IMR-90 (cell line): ENCODE data around the gene TIMELESS. TPM values are rescaled to one million over a fixed set of nuclear protein-coding genes. Genes with fewer than 3 reads are reported as not detected.
"Not testable (repeated sequence)": the region's sequence is repeated elsewhere in the genome, so short reads cannot be mapped to it uniquely, and the experiment has no call there.

Experiments used
- ATAC-seq: fragments of 200-7000 bp; cut with Tn5 transposase; 2 replicates; pipeline ENCODE4 v1.9.1; 2020; ENCODE audit warnings: low read depth, mild to moderate bottlenecking, moderate library complexity
- BruUV-seq: library from RNA; stranded (reverse); fragments of 400-500 nt; replicated peaks from 2 replicates; lab custom pipeline; 2021; lab: Mats Ljungman, UMichigan
- CTCF ChIA-PET: fragments of 300-600 bp; formaldehyde crosslinking; extraction: SDS; loops from one replicate; lab custom pipeline; 2021; ENCODE audit warnings: antibody characterized with exemption; lab: Yijun Ruan, JAX
- POLR2A ChIA-PET: fragments of 300-600 bp; sonication (Branson Sonifier 250); formaldehyde crosslinking; loops from one replicate; lab custom pipeline; 2022; ENCODE audit warnings: antibody characterized with exemption; ENCODE audit not compliant: unreplicated experiment; lab: Charles Lee
- DNase-seq: peaks from one replicate; pipeline ENCODE4 v3.0.0; 2013
- H2AFZ ChIP-seq: replicated peaks from 2 replicates; pipeline ENCODE3; 2013; ENCODE audit warnings: low read length, mild to moderate bottlenecking; ENCODE audit not compliant: poor library complexity
- H2AK5ac ChIP-seq: 2 replicates; pipeline ENCODE4 v1.6.1; 2013; ENCODE audit warnings: low read depth, low read length, inconsistent platforms
- H2AK9ac ChIP-seq: replicated peaks from 2 replicates; pipeline ENCODE3; 2013; ENCODE audit warnings: mild to moderate bottlenecking, low read depth, low read length, moderate library complexity; ENCODE audit not compliant: poor library complexity
- H2BK120ac ChIP-seq: 2 replicates; pipeline ENCODE4 v1.6.1; 2013; ENCODE audit warnings: low read depth, low read length, inconsistent platforms
- H2BK15ac ChIP-seq: 3 replicates; pipeline ENCODE4 v1.6.1; 2013; ENCODE audit warnings: low read depth, low read length, inconsistent platforms
- H2BK20ac ChIP-seq: 2 replicates; pipeline ENCODE4 v1.6.1; 2013; ENCODE audit warnings: low read depth, mild to moderate bottlenecking, inconsistent platforms, low read length, moderate library complexity
- H2BK5ac ChIP-seq: 2 replicates; pipeline ENCODE4 v1.6.1; 2013; ENCODE audit warnings: mild to moderate bottlenecking, low read depth, low read length, inconsistent platforms; ENCODE audit not compliant: poor library complexity, severe bottlenecking
- H3K14ac ChIP-seq: replicated peaks from 2 replicates; pipeline ENCODE4 v1.6.1; 2013; ENCODE audit warnings: low read depth, low read length, inconsistent platforms
- H3K18ac ChIP-seq: 2 replicates; pipeline ENCODE4 v1.6.1; 2013; ENCODE audit warnings: low read depth, low read length, control low read depth
- H3K23ac ChIP-seq: 2 replicates; pipeline ENCODE4 v1.6.1; 2013; ENCODE audit warnings: low read depth, low read length, inconsistent platforms
- H3K27ac ChIP-seq: 2 replicates; pipeline ENCODE4 v1.5.1; 2013; ENCODE audit warnings: mild to moderate bottlenecking, control low read depth, low read length; ENCODE audit not compliant: insufficient read depth
- H3K27me3 ChIP-seq: 2 replicates; pipeline ENCODE4 v1.6.1; 2013; ENCODE audit warnings: low read length; ENCODE audit not compliant: control insufficient read depth, insufficient read depth
- H3K36me3 ChIP-seq: 2 replicates; pipeline ENCODE4 v1.6.1; 2013; ENCODE audit warnings: low read length, mixed read lengths; ENCODE audit not compliant: control insufficient read depth, insufficient read depth
- H3K4ac ChIP-seq: 2 replicates; pipeline ENCODE4 v1.6.1; 2013; ENCODE audit warnings: low read depth, low read length, inconsistent platforms
- H3K4me1 ChIP-seq: 2 replicates; pipeline ENCODE4 v1.6.1; 2013; ENCODE audit warnings: low read length, mixed read lengths; ENCODE audit not compliant: control insufficient read depth, insufficient read depth
- H3K4me2 ChIP-seq: 2 replicates; pipeline ENCODE4 v1.6.1; 2013; ENCODE audit warnings: low read depth, mild to moderate bottlenecking, control low read depth, low read length, moderate library complexity
- H3K4me3 ChIP-seq: 2 replicates; pipeline ENCODE4 v1.5.1; 2013; ENCODE audit warnings: low read depth, mild to moderate bottlenecking, control low read depth, low read length, moderate library complexity; ENCODE audit not compliant: insufficient read depth
- H3K56ac ChIP-seq: 2 replicates; pipeline ENCODE4 v1.6.1; 2013; ENCODE audit warnings: low read length, inconsistent platforms; ENCODE audit not compliant: insufficient read depth; ENCODE audit errors: extremely low read depth
- H3K79me1 ChIP-seq, 2 experiments: 2 replicates each; pipeline ENCODE4 v1.6.1; 2013; ENCODE audit warnings: low read length in 2 of 2, inconsistent platforms in 1 of 2, low read depth in 1 of 2
- H3K9ac ChIP-seq: 2 replicates; pipeline ENCODE4 v1.6.1; 2013; ENCODE audit warnings: low read depth, low read length, control low read depth
- H3K9me1 ChIP-seq: 2 replicates; pipeline ENCODE4 v1.6.1; 2013; ENCODE audit warnings: low read length, inconsistent platforms; ENCODE audit not compliant: insufficient read depth
- H3K9me3 ChIP-seq: 2 replicates; pipeline ENCODE4 v1.6.1; 2013; ENCODE audit warnings: low read length; ENCODE audit not compliant: control insufficient read depth, insufficient read depth
- H4K20me1 ChIP-seq: 2 replicates; pipeline ENCODE4 v1.6.1; 2013; ENCODE audit warnings: low read length, inconsistent platforms; ENCODE audit not compliant: insufficient read depth
- H4K5ac ChIP-seq: 2 replicates; pipeline ENCODE4 v1.6.1; 2013; ENCODE audit warnings: mild to moderate bottlenecking, low read depth, low read length, control low read depth
- H4K8ac ChIP-seq, 2 experiments: 2 replicates each; pipeline ENCODE4 v1.6.1; 2013; ENCODE audit warnings: low read depth in 2 of 2, low read length in 2 of 2, control low read depth in 1 of 2, inconsistent platforms in 1 of 2
- H4K91ac ChIP-seq: 2 replicates; pipeline ENCODE4 v1.6.1; 2013; ENCODE audit warnings: low read depth, low read length, inconsistent platforms; ENCODE audit not compliant: insufficient read depth
- WGBS, 2 experiments: methylation state at CpG; one replicate each; pipeline versions ENCODE4 v1.1.5 to v1.1.7; 2013; ENCODE audit warnings: missing lambda C conversion rate in 2 of 2; ENCODE audit not compliant: insufficient read length in 1 of 2; ENCODE audit errors: extremely low coverage in 2 of 2; 5-methylcytosine and 5-hydroxymethylcytosine counted together
- dilution Hi-C: fragments of 300-500 bp; cut with HindIII; formaldehyde crosslinking; loops from one replicate; pipeline ENCODE4 v1.14.3; 2018; ENCODE audit warnings: low sequenced_read_pairs; ENCODE audit not compliant: unreplicated experiment
- in situ Hi-C: fragments of 300-500 bp; cut with MboI; formaldehyde crosslinking; loops from 3 replicates; pipeline ENCODE4 v1.14.3; 2019; ENCODE audit warnings: low sequenced_read_pairs, inconsistent platforms, mixed read lengths
- intact Hi-C: fragments of 100-400 bp; cut with micrococcal nuclease; formaldehyde crosslinking; loops from 2 replicates; pipeline ENCODE4 v1.10.0; 2022
- polyA plus RNA-seq, 3 experiments: library from polyadenylated mRNA; depleted of rRNA; stranded (reverse); fragments of >200 nt; gene quantifications; 2 replicates each; pipeline ENCODE4 v1.2.3, GENCODE V29; 2012; ENCODE audit warnings: low replicate concordance in 1 of 3
- total RNA-seq: library from RNA; depleted of rRNA; stranded (reverse); fragments of >200 nt; gene quantifications from 2 replicates; pipeline ENCODE4 v1.2.3, GENCODE V29; 2012

TIMELESS gene
- total and polyA plus RNA-seq, 2 of the 4 experiments (the other 2 are of a cell fraction), result 7.3 to 10.4 TPM

DNA sequence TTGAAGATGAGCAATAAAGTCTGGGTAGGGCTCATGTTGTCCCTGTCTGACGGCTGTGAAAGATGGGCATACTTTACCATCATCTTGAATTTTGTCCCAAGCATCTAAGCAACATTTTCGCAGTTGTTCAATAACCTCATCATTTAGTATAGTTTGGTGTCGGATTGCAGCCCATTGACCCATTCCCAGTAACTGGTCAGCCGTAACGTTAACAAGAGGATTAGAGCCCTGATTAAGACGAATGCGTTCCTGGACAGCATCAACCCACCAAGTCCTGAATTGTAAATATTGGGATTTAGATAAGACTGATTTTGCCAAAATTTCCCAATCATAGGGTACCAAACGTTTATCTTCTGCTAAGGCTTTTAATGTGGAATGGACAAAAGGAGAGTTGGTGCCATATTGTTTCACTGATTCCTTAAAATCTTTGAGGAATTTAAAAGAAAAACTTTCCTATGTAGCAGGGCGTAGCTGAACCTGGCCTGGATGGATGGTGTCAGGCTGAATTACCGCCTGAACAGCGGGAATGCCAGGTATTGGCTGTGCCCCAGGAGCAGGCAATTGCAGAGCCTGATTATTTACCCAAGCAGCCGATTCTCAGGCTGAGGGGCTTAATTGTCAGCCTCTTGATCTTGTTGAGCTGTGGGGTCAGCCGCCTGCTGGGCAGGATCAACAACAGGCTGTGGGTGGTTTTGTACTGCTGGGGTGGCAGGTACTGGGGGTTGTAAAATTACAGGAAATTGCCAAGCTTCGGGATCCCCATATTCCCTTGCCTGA lies 49.1 kb upstream of the TIMELESS start:
- H3K4me3 ChIP-seq, H3K27ac ChIP-seq, H3K23ac ChIP-seq, H2BK5ac ChIP-seq, dilution Hi-C loops, intact Hi-C loops, H3K4me2 ChIP-seq, H3K9ac ChIP-seq, H3K4ac ChIP-seq, H4K8ac ChIP-seq, H2BK20ac ChIP-seq, H4K5ac ChIP-seq, H2AK5ac ChIP-seq, H2BK120ac ChIP-seq, H2AK9ac ChIP-seq, H3K56ac ChIP-seq, DNase-seq, in situ Hi-C loops, H2AFZ ChIP-seq, POLR2A ChIA-PET, H3K79me1 ChIP-seq, H4K91ac ChIP-seq, H3K18ac ChIP-seq, H3K36me3 ChIP-seq, H3K27me3 ChIP-seq, H3K4me1 ChIP-seq, H3K9me3 ChIP-seq, H4K20me1 ChIP-seq, CTCF ChIA-PET, ATAC-seq, H3K9me1 ChIP-seq, H2BK15ac ChIP-seq, H3K14ac ChIP-seq, BruUV-seq: not testable (repeated sequence)
- WGBS, 2 experiments, result no CpG with 5 or more reads among the region's 14 CpGs
